Measurements from ENCODE around the gene DNAH1. TPM values are rescaled to one million over a fixed set of nuclear protein-coding genes. Genes with fewer than 3 reads are reported as not detected.
"Not testable (repeated sequence)": the region's sequence is repeated elsewhere in the genome, so short reads cannot be mapped to it uniquely, and the experiment has no call there.

The DNAH1 gene
- 3.3 and 3.9 TPM in 2 replicates for total RNA-seq (2014; rRNA removed; shearing (Covaris generic))
- 5.6 and 6.5 TPM in 2 replicates for polyA plus RNA-seq (2014; cell fraction: nucleus; rRNA removed)

- no peak for DNase-seq (ENCODE audit: extremely low read depth, low read depth)
These were observed at the start of gene DNAH1 for GRCh38 chr3:52315977-52316764. TSS of gene DNAH1 (plus strand) at chr3:52316319. CDS start at chr3:52322443, 6,124 bp downstream.

- DNase-seq (ENCODE audit: extremely low read depth, low read depth) = no peak
These were observed 48.1 kb upstream of the DNAH1 start for GRCh38 chr3:52268036-52268435.

- DNase-seq (ENCODE audit: extremely low read depth, low read depth) = no peak
These were observed 46.3 kb upstream of the DNAH1 start for GRCh38 chr3:52269776-52270175.

- DNase-seq (ENCODE audit: extremely low read depth, low read depth) = no peak
These were observed 45.8 kb upstream of the DNAH1 start for GRCh38 chr3:52270252-52270754.

GRCh38 chr3:52272172-52272571 lies 43.9 kb upstream of the DNAH1 start:
- not testable (repeated sequence) for DNase-seq (ENCODE audit: extremely low read depth, low read depth)

- no peak for DNase-seq (ENCODE audit: extremely low read depth, low read depth)
These were observed 43.3 kb upstream of the DNAH1 start for GRCh38 chr3:52272831-52273230.

- DNase-seq (ENCODE audit: extremely low read depth, low read depth) = not testable (repeated sequence)
These were observed 41.3 kb upstream of the DNAH1 start for GRCh38 chr3:52274781-52275180.

GRCh38 chr3:52277071-52277964 lies 38.8 kb upstream of the DNAH1 start:
- DNase-seq (ENCODE audit: extremely low read depth, low read depth) = peak; percentile 26

- DNase-seq (ENCODE audit: extremely low read depth, low read depth) = peak; percentile 21
These were observed 38.1 kb upstream of the DNAH1 start for GRCh38 chr3:52277972-52278509.

- DNase-seq (ENCODE audit: extremely low read depth, low read depth) = peak; percentile 85
These were observed 37.5 kb upstream of the DNAH1 start, which contains the start of gene WDR82 for GRCh38 chr3:52278510-52279069. TSS of gene WDR82 (minus strand) at chr3:52278649. CDS start at chr3:52278361, 288 bp downstream.

GRCh38 chr3:52279596-52279995 lies 36.5 kb upstream of the DNAH1 start:
- no peak for DNase-seq (ENCODE audit: extremely low read depth, low read depth)

- no peak for DNase-seq (ENCODE audit: extremely low read depth, low read depth)
These were observed 36.1 kb upstream of the DNAH1 start for GRCh38 chr3:52280050-52280461.

GRCh38 chr3:52281981-52282801 lies 33.9 kb upstream of the DNAH1 start:
- DNase-seq (ENCODE audit: extremely low read depth, low read depth) = no peak

- DNase-seq (ENCODE audit: extremely low read depth, low read depth) = no peak
These were observed 32.8 kb upstream of the DNAH1 start for GRCh38 chr3:52283306-52283705.

GRCh38 chr3:52284051-52284450 lies 32.1 kb upstream of the DNAH1 start:
- not testable (repeated sequence) for DNase-seq (ENCODE audit: extremely low read depth, low read depth)

GRCh38 chr3:52286777-52287110 lies 29.4 kb upstream of the DNAH1 start:
- DNase-seq (ENCODE audit: extremely low read depth, low read depth) = no peak

- DNase-seq (ENCODE audit: extremely low read depth, low read depth) = no peak
These were observed 27.4 kb upstream of the DNAH1 start for GRCh38 chr3:52288674-52289073.

GRCh38 chr3:52289338-52289746 lies 26.8 kb upstream of the DNAH1 start:
- DNase-seq (ENCODE audit: extremely low read depth, low read depth) = no peak

GRCh38 chr3:52289747-52290595 lies 26.1 kb upstream of the DNAH1 start:
- no peak for DNase-seq (ENCODE audit: extremely low read depth, low read depth)
